GM21723 (cell line): Measurements from ENCODE around the gene FGR.
"Not testable (repeated sequence)": the region's sequence is repeated elsewhere in the genome, so short reads cannot be mapped to it uniquely, and the experiment has no call there.

ENCODE experiments used
- ATAC-seq: cut with Tn5 transposase; IDR thresholded peaks from one replicate; pipeline ENCODE4 v1.9.1; 2021; ENCODE audit warnings: mild to moderate bottlenecking, moderate library complexity; ENCODE audit not compliant: unreplicated experiment

Gene FGR

DNA sequence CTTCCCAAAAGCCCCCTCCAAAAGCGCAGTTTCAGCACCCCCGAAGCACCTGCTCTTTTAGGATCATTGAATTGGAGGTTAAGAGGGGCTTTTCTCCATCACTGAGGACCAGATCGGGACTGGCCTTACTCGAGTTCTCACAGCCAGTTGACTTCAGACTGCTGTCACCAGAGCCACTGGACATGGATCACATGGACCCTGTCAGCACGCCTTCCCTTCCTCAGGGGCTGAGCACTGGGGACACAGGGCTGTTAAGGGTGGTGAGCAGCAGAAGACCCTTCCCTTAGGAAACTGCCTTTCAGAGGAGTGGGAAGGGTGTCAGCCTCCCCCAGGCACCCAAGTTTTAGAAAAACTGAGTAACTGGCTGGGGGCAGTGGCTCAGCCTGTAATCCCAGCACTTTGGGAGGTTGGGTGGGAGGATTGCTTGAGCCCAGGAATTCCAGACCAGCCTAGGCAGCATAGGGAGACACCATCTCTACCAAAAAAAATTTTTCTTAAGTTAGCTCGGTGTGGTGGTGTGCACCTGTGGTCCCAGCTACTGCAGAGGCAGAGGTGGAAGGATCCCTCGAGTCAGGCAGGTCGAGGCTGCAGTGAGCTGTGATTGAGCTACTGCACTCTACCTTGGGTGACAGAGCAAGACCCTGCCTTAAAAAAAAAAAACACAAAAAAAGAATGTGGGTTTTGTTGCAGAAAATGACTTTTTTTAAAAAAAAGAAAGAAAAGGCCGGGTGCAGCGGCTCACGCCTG, 584 bp upstream of the FGR start:
- ATAC-seq = no peak

DNA sequence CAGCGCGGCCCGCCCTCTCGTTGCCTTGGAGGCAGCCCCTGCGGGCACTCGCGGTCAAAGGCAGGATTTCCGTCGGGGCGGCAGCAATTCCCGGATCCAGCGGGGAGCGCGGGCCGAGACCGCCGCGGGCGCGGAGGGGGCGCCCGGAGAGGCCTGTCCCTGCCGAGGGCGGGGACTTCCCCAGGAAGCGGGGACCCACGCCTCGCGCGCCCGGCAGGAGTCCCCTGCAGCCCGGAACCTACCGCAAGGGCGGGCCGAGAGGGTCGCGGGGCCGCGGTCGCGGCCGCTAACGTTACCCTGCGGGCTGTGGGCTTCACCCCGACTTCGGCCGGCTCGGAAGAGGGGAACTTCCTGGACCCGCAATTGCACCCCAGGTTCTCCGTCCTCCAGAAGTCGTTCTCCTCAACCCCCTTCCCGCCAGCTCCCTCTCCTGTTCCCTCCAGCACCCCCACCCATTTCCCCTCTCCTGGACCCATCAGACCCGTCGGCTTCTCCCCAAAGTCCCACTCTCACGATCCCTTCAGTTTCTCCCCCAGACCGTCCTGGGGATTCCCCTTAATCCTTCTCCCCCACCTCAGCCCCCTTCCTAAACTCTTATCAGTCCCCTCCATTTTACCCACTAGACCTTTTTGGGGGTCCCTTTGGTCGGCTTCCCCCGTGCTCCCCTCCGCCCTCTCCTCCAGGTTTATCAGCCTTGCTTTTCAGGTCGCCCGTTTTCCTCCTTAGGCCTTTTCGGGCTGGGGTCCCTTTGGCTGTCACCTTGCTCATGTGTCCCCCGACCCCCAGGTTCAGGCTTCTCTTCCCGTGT, 604 bp downstream of the FGR start:
- no peak for ATAC-seq

DNA sequence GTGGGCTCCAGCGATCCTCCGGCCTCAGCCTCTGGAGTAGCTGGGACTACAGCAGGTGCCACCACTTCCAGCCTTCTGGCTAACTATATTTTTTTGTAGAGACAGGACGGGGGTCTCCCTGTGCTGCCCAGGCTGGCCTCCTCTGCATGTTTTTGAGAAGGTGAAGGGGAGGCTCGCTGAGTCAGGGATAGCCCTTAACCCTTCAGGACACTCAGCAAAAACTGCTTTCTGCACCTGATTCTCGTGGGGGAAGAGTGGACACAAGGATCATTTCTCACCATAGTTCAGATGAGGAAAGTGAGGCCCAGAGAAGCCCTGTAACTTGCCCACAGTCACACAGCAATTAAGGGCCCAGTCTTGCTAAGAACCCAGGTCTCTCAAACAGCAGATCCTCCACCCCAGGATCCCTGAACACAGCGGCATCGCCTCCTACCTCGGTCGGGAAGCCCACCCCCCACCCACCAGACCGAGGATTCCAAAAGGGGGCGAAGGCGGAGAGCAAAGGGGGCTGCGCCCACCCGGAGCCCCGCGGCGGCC, 1.3 kb downstream of the FGR start:
- no peak for ATAC-seq

DNA sequence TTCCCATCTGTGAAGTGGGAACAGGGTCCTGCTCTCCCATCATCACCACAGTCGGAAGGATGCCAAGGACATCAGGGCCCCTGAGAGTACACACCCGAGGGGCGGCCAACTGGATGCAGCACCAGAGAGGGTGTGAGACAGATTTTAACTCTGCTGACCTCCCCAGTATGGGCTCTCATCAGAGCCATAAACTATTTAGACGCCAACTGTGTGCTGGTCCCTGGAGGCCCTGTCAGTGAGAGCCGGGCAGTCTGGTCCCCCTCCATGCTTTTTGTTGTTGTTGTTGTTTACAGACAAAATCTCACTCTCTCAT, 1.7 kb downstream of the FGR start:
- ATAC-seq = no peak

DNA sequence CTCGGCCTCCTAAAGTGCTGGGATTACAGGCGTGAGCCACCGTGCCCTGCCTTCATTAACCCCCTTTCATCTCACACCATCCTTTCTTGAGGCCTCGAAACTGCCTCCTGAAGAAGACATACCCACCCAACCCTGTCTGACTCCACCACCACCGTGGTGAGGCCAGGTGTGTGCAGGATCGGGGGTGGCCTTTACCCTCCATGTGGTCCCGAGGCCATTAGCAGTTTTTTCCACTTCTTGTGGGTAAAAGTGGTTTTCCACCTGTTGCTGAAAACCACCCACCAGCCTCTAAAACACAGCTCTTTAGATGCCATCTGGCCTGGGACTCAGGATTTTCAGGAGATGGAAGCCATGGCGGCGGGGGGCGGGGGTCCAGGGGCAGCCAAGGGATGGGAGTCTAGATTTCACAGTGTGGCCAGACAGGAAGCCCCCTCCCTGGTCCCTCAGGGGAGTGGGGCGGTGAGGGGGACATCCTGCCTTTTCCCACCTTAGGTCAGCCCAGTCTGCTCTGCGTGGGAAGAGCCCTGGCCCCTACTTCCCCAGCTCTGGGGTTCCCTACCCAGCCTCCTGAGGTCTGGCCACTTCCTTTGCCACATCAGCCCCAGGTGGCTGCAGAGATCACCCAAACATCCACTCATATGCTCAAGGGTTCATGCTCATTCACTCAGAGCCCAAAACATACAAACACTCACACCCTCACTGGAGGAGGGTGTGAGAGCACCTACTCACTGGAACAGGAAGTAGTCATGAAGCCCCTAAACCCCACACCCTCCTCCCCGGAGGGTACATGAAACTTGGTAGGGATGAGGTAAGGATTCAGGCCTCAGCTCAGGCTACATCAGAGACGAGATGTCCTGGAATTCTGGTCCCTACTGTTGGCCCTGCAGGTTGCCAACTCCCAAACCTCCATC, 2.3 kb downstream of the FGR start:
- ATAC-seq = peak; percentile 39

DNA sequence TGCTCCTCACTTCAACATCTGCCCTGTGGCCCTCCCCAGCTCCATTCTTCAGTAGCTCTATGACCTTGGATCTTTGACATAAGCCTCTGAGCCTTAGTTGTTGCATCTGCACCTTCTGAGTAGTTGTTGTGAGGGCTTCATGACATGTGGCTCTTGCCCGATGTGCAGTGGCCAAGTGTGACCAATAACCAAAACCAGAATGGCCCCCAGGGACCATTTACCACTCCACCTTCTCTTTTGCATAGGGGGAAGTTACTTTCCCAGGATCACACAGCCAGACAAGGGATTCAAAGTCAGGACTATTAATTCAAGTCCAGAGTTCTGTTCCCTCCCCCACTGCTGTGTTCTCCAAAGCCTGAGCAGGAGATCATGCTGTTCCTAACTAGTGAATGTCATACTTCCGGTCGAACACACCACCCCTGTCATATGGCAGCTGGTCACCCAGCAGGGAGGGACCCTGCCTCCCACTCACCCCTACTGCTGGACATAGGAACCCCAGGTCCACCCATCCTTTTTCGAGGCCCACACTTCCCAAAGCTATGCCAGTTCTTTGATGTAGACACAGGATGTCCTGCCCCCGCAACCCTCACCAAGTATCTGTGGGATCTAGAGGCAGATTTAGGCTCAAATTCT, 4.0 kb downstream of the FGR start:
- ATAC-seq = peak; percentile 4

DNA sequence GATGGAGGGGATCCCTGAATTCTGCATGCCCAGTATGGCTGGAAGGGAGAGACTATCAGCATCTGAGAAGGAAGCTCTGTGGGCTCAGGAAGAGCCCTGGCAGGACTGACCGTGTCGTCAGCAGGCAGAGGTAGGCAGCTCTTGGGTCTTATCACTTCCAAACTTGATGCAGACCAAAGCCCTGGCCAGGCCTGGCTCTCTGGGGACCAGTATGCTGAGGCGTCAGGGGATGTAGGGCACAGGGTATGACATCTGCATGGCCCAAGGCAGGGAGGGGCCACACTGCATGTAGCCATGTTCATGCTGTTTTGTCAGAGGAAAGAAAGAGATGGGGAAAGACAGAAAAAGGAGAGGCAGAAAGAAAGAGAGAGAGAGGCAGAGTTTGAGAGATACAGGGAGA, 6.3 kb downstream of the FGR start:
- ATAC-seq = no peak

DNA sequence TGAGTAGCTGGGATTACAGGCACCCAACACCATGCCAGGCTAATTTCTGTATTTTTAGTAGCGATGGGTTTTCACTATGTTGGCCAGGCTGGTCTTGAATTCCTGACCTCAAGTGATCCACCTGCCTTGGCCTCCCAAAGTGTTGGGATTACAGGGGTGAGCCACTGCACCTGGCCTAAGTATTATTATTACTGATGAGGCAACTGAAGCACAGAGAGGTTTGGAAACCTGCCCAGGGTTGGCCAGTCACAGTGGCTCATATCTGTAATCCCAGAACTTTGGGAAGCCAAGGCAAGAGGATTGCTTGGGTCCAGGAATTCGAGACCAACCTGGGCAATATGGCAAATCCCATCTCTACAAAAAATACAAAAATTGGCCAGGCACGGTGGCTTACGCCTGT, 7.3 kb downstream of the FGR start:
- not testable (repeated sequence) for ATAC-seq

DNA sequence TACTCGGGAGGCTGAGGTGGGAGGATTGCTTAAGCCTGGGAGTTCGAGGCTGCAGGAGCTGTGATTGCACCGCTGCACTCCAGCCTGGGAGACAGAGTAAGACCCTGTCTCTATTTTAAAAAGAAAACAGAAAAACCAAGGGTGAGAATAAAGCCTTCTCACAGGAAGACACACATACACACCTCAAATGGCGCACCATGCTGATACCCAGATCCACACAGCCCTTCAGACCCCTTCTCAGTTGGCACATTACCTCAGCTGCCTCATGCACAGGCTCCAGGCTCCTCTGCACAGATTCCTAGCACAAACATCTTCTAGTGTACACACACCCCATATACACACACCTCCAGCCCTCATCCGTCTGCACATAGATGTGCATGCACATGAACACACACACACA, 7.9 kb downstream of the FGR start:
- no peak for ATAC-seq

DNA sequence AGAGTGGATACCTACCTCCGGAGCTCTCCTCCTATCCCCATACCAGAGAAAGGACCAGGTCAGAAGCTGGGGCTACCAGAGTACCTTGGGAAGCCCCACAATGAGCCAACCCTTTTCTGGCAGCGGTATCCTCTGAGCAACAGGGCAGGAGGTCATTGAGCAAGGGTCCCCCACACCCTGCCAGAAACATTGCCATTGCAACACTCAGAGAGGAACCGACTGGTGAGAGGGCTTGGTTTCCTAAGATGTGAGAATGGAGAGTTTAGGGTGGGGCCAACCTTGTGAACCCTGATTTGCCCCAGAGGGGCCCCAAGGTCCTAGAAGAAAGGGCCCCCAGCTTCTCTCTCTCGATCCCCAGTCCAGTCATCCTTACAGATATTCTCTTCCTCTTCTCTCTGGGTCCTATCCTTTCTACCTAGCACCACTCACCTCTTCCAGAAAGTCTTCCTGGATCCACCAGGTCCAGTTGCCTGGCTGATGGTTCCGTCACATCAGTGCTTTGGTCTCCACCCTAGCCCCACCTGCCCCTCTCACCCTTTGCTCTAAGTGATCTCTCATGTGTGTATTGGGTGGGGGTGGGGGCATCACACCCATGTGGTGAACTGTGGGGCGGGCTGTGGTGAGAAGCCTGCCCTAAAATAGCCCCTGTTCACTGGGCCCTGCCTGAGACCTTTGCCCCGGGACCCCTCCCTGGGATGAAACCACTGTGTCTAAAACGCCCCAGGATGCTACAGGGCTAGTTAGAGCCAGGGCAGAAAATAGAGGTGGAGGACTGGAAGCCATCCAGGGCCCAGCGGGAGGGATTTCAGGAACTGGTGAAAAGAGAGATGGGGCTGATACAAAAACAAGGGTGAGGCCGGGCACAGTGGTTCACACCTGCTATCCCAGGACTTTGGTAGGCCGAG, 8.7 kb downstream of the FGR start:
- ATAC-seq = no peak

DNA sequence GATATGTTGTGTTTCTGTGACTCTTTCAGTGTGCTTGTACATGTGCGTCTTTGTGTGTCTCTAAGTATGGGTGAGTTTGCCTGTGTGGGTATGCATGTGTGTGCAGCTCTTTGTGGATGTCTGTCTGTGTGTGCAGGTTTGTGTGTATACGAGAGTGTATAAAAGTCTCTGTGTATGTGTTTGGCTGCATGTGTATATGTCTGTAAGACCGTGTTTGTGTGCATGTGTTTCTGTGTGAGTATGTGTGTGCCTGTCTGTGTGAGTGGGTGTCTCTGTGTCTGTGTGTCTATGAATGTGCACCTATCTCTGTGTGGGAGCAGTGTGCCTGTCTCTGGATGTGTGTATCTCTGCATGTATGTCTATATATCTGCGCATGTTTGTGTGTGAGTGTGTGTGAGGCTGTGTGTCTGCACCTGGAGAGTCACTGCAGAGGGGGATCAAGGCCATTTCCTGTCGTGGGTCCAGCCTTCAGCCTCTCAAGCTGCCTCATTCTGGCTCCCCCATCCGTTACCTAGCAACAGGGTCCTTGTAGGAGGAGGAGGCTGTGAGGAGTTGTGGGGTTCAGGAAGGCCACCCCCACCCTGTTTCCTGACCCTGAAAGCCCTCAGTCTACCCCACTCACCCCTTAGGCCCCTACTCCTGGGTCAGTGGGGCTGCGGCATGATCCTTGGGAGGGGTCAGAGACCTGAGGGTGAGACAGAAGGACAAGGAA, 10.4 kb downstream of the FGR start:
- ATAC-seq = no peak

DNA sequence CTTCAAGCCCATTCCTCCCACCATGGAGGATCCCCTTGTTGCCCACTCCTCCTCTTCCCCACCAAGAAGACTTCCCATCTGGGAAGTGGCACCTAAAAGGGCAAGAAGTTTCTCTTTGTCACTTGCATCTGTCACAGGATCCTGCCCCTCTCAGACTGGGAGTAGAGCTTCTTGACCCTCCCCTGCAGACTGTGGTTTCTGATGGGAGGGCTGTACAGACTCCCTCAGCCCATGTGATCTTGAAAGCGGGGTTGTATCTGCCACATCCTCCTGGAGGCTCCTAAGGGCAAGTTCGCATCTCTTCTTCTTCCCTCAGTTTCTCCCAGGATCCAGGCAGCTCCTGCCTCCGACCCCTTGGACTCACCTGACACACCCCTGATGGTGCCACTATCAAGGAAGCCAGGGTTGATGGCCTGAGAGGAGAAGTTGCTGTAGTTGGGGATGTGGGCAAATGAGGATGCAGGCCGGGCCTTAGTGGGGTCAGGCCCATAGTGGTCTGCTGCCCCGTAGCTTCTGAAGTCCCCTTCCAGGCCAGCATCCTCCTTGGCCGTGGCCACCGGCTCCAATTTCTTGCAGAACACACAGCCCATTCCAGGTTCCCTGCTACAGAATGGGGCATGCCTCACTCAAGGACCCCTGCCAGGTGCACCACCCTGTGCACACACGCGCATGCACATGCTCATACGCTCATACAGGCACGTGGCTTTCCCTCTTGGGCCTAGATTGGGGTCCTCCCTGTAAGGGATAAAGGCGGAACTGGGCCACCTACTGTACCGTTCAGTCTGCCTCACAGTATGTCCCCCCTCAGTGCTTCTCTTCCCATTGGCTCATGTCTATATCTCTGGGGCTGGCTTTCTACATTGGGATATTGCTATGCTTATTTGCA, 11.4 kb downstream of the FGR start:
- no peak for ATAC-seq

DNA sequence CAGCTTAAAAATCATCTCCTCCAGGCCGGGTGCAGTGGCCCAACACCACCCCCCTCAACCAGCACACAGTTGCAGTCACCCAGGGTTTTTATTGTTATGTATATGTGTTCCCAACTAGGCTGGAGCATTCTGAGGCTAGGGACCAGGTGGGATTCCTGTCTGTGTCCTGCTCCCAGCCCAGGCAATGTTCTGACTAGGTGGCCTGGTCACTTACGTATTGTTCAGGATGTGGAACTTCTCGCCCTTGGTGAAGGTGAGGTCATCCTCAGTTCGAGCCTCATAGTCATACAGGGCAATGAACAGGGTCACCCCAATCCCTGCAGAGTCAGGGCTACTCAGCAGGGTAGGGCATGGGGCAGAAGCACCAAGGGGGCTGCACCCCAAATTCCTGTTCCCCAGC, 12.2 kb downstream of the FGR start:
- no peak for ATAC-seq

DNA sequence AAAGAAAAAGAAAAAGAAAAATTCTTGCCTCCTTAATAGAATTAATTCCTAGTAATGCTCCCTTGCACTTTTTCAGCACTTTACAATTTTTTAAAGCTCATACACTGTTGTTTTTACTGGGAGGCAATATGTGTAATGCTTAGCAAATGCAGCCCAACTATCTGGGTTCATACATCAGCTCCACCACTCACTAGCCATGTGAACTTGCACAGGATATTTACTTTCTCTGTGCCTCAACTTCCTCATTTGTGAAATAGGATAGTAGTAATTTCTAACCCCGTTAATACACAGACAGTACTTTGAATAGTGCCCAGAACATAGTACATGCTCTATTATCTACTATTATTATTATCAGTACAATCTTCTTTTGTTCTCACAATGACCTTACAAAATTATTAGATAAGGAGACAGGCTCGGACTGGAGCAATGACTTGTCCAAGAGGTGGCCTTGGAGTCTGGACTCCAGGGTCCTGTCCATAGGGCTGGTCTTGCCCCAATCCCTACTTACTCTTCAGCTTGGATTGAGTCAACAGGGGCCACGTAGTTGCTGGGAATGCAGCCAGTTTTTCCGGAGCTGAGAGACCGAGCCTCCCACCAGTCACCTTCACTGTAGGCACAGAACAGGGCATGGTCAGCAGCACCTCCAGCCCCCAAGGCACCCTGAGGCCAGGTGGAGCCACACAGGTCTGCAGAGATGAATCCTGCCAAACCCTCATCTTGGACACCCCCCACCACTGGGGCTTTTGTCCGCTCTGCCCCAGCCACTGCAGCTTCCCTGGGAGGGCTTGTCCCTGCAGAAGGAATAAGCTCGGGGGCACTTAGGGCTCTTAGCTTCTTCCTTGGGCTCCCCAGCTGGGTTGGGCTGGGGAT, 13.7 kb downstream of the FGR start:
- ATAC-seq = no peak

DNA sequence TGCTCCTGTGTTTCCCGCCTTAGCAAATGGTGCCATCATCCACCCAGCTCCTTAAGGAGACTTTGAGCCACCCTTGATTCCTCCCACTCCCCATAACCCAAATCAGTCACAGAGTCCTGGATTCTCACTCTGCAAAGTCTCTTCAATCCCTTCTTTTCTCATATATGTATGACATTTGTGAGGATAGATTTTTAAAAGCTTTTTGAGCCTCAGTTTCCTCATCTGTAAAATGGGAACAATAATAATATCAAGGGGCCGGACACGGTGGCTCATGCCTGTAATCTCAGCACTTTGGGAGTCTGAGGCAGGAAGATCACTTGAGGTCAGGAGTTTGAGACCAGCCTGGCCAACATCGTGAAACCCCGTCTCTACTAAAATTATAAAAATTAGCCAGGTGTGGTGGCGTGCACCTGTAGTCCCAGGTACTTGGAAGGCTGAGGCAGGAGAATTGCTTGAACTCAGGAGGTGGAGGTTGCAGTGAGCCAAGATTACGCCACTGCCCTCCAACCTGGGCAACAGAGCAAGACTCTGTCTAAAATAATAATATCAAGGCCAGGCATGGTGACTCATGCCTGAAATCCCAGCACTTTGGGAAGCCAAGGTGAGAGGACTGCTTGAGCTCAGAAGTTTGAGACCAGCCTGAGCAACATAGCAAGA, 15.1 kb downstream of the FGR start:
- not testable (repeated sequence) for ATAC-seq

DNA sequence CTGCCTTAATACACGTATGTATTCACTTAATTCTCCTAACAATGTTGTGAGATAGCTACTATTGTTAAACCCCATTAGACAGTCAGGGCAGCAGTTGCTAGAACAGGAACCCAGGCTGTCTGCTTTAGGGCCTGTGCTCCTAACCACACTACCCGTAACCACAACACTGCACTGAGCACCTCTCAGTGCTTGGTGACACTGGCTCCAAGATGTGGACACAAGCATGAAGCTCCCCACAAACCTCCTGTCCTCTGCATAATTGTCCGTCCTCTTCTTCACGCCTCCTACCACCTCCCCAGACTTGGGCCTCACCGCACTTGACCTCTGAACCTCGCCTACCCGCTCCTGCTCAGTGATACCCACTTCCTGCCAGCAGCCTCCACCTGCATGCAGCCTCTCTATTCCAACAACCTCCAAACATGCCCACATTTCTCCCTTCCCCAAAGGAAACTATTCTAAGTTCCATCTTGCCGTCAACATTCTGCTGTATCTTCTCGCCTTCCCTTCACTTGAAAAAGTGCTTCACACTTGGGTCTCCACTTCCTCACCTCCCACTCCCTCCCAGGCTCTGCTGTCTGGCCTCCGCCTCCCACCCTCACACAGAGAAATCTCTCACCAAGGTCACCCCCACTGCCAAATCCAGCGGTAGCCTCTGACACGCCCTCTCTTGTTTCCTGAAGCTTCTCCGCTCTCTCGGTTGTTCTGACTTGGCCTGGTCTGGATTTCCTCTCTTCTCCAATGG, 16.5 kb downstream of the FGR start:
- ATAC-seq = no peak
